GM20431 (cell line): ENCODE results near the gene SERTAD4.

ENCODE experiments used
- in situ Hi-C: fragments of 300-500 bp; cut with MseI, MboI; formaldehyde crosslinking; loops from one replicate; pipeline ENCODE4 v1.15.0; 2020; ENCODE audit warnings: low sequenced_read_pairs; ENCODE audit not compliant: unreplicated experiment

The SERTAD4 gene

DNA sequence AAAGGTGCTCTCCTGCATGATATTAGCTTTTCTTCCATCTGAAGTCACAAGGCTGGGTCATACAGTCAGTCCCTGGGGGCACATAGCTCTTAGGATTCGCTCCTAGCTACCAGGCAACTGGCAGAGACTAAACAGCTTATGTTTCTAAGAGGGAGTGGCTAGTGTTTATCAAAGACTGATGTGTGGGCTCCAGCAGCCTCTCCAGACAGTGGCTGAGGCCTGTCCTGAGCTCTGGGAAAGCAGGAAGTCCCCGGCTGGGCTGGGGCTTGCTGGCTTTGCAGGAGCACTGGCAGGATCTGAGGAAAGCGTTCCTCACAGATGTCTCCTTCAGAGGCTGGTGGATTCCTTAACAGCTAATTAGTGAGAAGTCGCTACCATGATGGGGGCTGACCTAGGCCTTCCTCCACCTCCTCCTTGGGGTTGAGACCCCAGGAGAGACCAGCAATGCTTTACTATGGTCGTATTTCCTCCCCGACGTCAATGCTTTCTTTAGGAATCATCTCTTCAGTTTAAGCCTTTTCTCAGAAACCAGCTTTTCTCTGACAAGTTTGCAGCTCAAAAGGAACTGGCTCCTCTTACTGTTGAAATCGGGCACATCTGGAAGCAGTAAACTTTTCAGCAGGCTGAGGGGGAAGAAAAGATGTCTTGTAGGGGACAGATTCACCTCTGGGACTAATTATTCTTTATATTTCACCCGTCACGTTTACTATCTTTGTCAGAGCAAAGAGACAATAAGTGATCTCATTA lies 62.6 kb downstream of the SERTAD4 start:
- in situ Hi-C loops: no loop called here
